ENCODE results near the gene MOB3C.

Gene MOB3C

GRCh38 chr1:46642115-46642680 lies 25.6 kb upstream of the MOB3C start:
- ChIA-PET CTCF (interaction anchor here (0.7 to 0.9 kb wide), 3 partner anchors 12 to 550 kb away, joined by 3 to 4 read pairs (median 3); no protein-coding TSS in a partner anchor), POLR2A (no interaction called here)
- TF ChIP-seq CTCF (IDR thresholded peaks at IDR 0.05; ENCODE audit: insufficient read depth, low read length, missing control alignments) = no peak
- H3K4me3 ChIP-seq (ENCODE audit: low read depth, low read length) = no peak overlapping the region
- no peak for DNase-seq (ENCODE audit: low read depth, low spot score)

- POLR2A ChIA-PET = no interaction called here
- CTCF ChIA-PET = no interaction called here
- TF ChIP-seq CTCF (IDR thresholded peaks at IDR 0.05; ENCODE audit: insufficient read depth, low read length, missing control alignments) = no peak
Observed at GRCh38 chr1:46639547-46639946, 22.9 kb upstream of the MOB3C start.

GRCh38 chr1:46638921-46639320 lies 22.3 kb upstream of the MOB3C start:
- ChIA-PET POLR2A (no interaction called here), CTCF (no interaction called here)
- no peak for DNase-seq (ENCODE audit: low read depth, low spot score)
- no peak overlapping the region for H3K4me3 ChIP-seq (ENCODE audit: low read depth, low read length)
- TF ChIP-seq CTCF (IDR thresholded peaks at IDR 0.05; ENCODE audit: insufficient read depth, low read length, missing control alignments) = no peak

More at GRCh38 chr1:46639547-46639946, 22.9 kb upstream of the MOB3C start:
- H3K4me3 ChIP-seq (ENCODE audit: low read depth, low read length) = no peak overlapping the region
- no peak for DNase-seq (ENCODE audit: low read depth, low spot score)

GRCh38 chr1:46637444-46638083 lies 21.0 kb upstream of the MOB3C start:
- no peak for TF ChIP-seq CTCF (IDR thresholded peaks at IDR 0.05; ENCODE audit: insufficient read depth, low read length, missing control alignments)
- ChIA-PET CTCF (no interaction called here), POLR2A (no interaction called here)
- H3K4me3 ChIP-seq (ENCODE audit: low read depth, low read length) = no peak overlapping the region
- no peak for DNase-seq (ENCODE audit: low read depth, low spot score)

- H3K4me3 ChIP-seq (ENCODE audit: low read depth, low read length) = no peak overlapping the region
- TF ChIP-seq CTCF (IDR thresholded peaks at IDR 0.05; ENCODE audit: insufficient read depth, low read length, missing control alignments) = no peak
- ChIA-PET CTCF (interaction anchor here (1.2 to 1.3 kb wide), 3 partner anchors 8 to 90 kb away, joined by 3 to 5 read pairs (median 3); no protein-coding TSS in a partner anchor), POLR2A (no interaction called here)
- DNase-seq (ENCODE audit: low read depth, low spot score) = no peak
Observed at GRCh38 chr1:46635205-46635604, 18.6 kb upstream of the MOB3C start.

- ChIA-PET CTCF (interaction anchor here (0.7 to 2.8 kb wide), 5 partner anchors 9 to 94 kb away, joined by 3 to 9 read pairs (median 3); partner anchors contain the start of gene MOB3C), POLR2A (no interaction called here)
- no peak for DNase-seq (ENCODE audit: low read depth, low spot score)
- no peak for TF ChIP-seq CTCF (IDR thresholded peaks at IDR 0.05; ENCODE audit: insufficient read depth, low read length, missing control alignments)
- no peak overlapping the region for H3K4me3 ChIP-seq (ENCODE audit: low read depth, low read length)
Observed at GRCh38 chr1:46630719-46631118, 14.1 kb upstream of the MOB3C start.
